ENCODE data around the gene CABS1. TPM values are rescaled to one million over a fixed set of nuclear protein-coding genes. Genes with fewer than 3 reads are reported as not detected.

Gene CABS1
- total RNA-seq, 1 donor from 2014 or later: not detected

GRCh38 chr4:70337886-70338420 is 3.2 kb downstream of the CABS1 start:
- no peak for TF ChIP-seq CTCF (conservative IDR thresholded peaks at IDR 0.05; ENCODE audit: low read depth, low read length)
- no peak overlapping the region for H3K4me3 ChIP-seq (ENCODE audit: low read depth, low read length)
- no peak for DNase-seq (ENCODE audit: low read depth)

GRCh38 chr4:70356185-70356584 is 21.4 kb downstream of the CABS1 start:
- TF ChIP-seq CTCF (conservative IDR thresholded peaks at IDR 0.05; ENCODE audit: low read depth, low read length): no peak
- no peak for DNase-seq (ENCODE audit: low read depth)
- H3K4me3 ChIP-seq (ENCODE audit: low read depth, low read length): no peak overlapping the region

- H3K4me3 ChIP-seq (ENCODE audit: low read depth, low read length): no peak overlapping the region
- no peak for DNase-seq (ENCODE audit: low read depth)
- TF ChIP-seq CTCF (conservative IDR thresholded peaks at IDR 0.05; ENCODE audit: low read depth, low read length): no peak
Measured at GRCh38 chr4:70359115-70359661, 24.4 kb downstream of the CABS1 start.

- no peak for TF ChIP-seq CTCF (conservative IDR thresholded peaks at IDR 0.05; ENCODE audit: low read depth, low read length)
- no peak for DNase-seq (ENCODE audit: low read depth)
- no peak within 1 kb of the TSS for H3K4me3 ChIP-seq (ENCODE audit: low read depth, low read length)
Measured at GRCh38 chr4:70360460-70360859, 25.7 kb downstream of the CABS1 start, which contains the start of gene SMR3A. Gene SMR3A, plus strand, starts transcription at chr4:70360760. Its CDS starts 1,356 bp downstream, at chr4:70362116.

GRCh38 chr4:70364002-70364401 is 29.2 kb downstream of the CABS1 start:
- no peak overlapping the region for H3K4me3 ChIP-seq (ENCODE audit: low read depth, low read length)
- no peak for TF ChIP-seq CTCF (conservative IDR thresholded peaks at IDR 0.05; ENCODE audit: low read depth, low read length)
- DNase-seq (ENCODE audit: low read depth): no peak

GRCh38 chr4:70365479-70365878 is 30.7 kb downstream of the CABS1 start:
- no peak overlapping the region for H3K4me3 ChIP-seq (ENCODE audit: low read depth, low read length)
- DNase-seq (ENCODE audit: low read depth): no peak

More at GRCh38 chr4:70365479-70365878, 30.7 kb downstream of the CABS1 start:
- TF ChIP-seq CTCF (conservative IDR thresholded peaks at IDR 0.05; ENCODE audit: low read depth, low read length): no peak
